Gastrocnemius medialis (tissue), 4 donors: ENCODE data around the gene TCN2. TPM values are rescaled to one million over a fixed set of nuclear protein-coding genes. Genes with fewer than 3 reads are reported as not detected.

Source experiments
- ATAC-seq, 2 donors: fragments of 150-250 bp; one replicate each; pipeline ENCODE4 v1.9.1; 2016
- DNase-seq, 2 donors: peaks; one replicate each; pipeline ENCODE4 v3.0.0-alpha.2; 2019
- H3K27ac ChIP-seq, 4 donors: fragments of 200-600 bp; sonication (generic); 1 replicate in 1 of 4; 2 replicates in 3 of 4; pipeline ENCODE4 v1.5.1; 2016 to 2018; ENCODE audit warnings: mild to moderate bottlenecking in 2 of 4, moderate library complexity in 1 of 4
- H3K27me3 ChIP-seq, 3 donors: fragments of 200-600 bp; sonication (generic) in 2 of 3; 1 replicate in 1 of 3; 2 replicates in 2 of 3; pipeline versions ENCODE4 v1.5.1 to v1.6.0; 2016 to 2019; ENCODE audit warnings: mild to moderate bottlenecking in 1 of 3, moderate library complexity in 1 of 3
- H3K36me3 ChIP-seq, 2 donors: fragments of 200-600 bp; sonication (generic) in 1 of 2; one replicate each; pipeline ENCODE4 v1.5.1; 2017 to 2018
- H3K4me1 ChIP-seq, 2 donors: fragments of 200-600 bp; sonication (generic) in 1 of 2; one replicate each; pipeline ENCODE4 v1.5.1; 2016 to 2017; ENCODE audit warnings: mild to moderate bottlenecking in 2 of 2
- H3K4me3 ChIP-seq, 4 donors: fragments of 200-600 bp; sonication (generic) in 3 of 4; 1 replicate in 1 of 4; 2 replicates in 3 of 4; pipeline ENCODE4 v1.5.1; 2016 to 2019; ENCODE audit warnings: mild to moderate bottlenecking in 2 of 4
- H3K9me3 ChIP-seq, 3 donors: fragments of 200-600 bp; sonication (generic) in 2 of 3; 1 replicate in 1 of 3; 2 replicates in 2 of 3; pipeline ENCODE4 v1.5.1; 2016 to 2019
- CTCF ChIP-seq, 5 experiments: fragments of 450-650 bp in 3 of 5; fragments of 200-600 bp in 2 of 5; sonication (generic) in 2 of 5; IDR thresholded peaks in 4 of 5; conservative IDR thresholded peaks in 1 of 5; 1 replicate in 4 of 5; 2 replicates in 1 of 5; pipeline ENCODE4 v1.5.1; 2016 to 2019; ENCODE audit warnings: antibody characterized with exemption in 5 of 5, mild to moderate bottlenecking in 3 of 5, moderate library complexity in 3 of 5
- POLR2A ChIP-seq, 2 donors: fragments of 450-650 bp; IDR thresholded peaks; one replicate each; pipeline ENCODE4 v1.6.1; 2017; ENCODE audit warnings: antibody characterized with exemption in 2 of 2, mild to moderate bottlenecking in 2 of 2, moderate library complexity in 2 of 2
- in situ Hi-C, 4 donors: fragments of 200-750 bp; cut with MboI; loops; one replicate each; pipeline versions ENCODE4 v1.15.0 to v1.8.0; 2017; ENCODE audit warnings: low sequenced_read_pairs in 4 of 4
- intact Hi-C: fragments of 100-400 bp; cut with DNase I; formaldehyde crosslinking; loops from one replicate; pipeline ENCODE4 v1.15.1; 2023; ENCODE audit warnings: low total_unique reads
- total RNA-seq, 4 donors: library from RNA; depleted of rRNA; stranded (reverse); fragments of >200 nt; gene quantifications; one replicate each; pipeline versions ENCODE4 v1.1.0 to v1.2.3, GENCODE V29; 2016

Gene TCN2
- total RNA-seq, 4 donors from 2014 or later = 5.1 to 12.8 (median 11.7) TPM

GRCh38 chr22:30652852-30653251 lies 45.9 kb downstream of the TCN2 start:
- no peak for ATAC-seq
- DNase-seq = no peak
- Histone ChIP-seq H3K9me3 (no peaks in the 10 kb centered on the region), H3K27me3 (no peaks in the 10 kb centered on the region), H3K4me1 (peaks cover 0 to 9% of the 10 kb centered on the region in 2 donors), H3K4me3 (no peak overlapping the region), H3K36me3 (no peaks in the 10 kb centered on the region), H3K27ac (no peak overlapping the region)
- TF ChIP-seq POLR2A (IDR thresholded peaks at IDR 0.05) = no peak
- no peak for TF ChIP-seq CTCF (IDR thresholded peaks at IDR 0.05 in 4 of 5, conservative IDR thresholded peaks at IDR 0.05 in 1 of 5)
- in situ Hi-C loops (no loop called here), intact Hi-C loops (no loop called here)

GRCh38 chr22:30654361-30654760 lies 47.4 kb downstream of the TCN2 start:
- in situ Hi-C loops = no loop called here

GRCh38 chr22:30655532-30655931 lies 48.6 kb downstream of the TCN2 start:
- intact Hi-C loops (no loop called here), in situ Hi-C loops (no loop called here)
- no peaks in the 10 kb centered on the region for H3K27me3 ChIP-seq
- no peak overlapping the region for H3K4me3 ChIP-seq
- TF ChIP-seq CTCF (IDR thresholded peaks at IDR 0.05 in 4 of 5, conservative IDR thresholded peaks at IDR 0.05 in 1 of 5) (no peak), POLR2A (IDR thresholded peaks at IDR 0.05) (no peak)
- ATAC-seq (no peak), DNase-seq (no peak)
- peaks cover 0 to 4% of the 10 kb centered on the region in 2 donors for H3K4me1 ChIP-seq
- H3K9me3 ChIP-seq = no peaks in the 10 kb centered on the region
- no peak overlapping the region for H3K27ac ChIP-seq
- H3K36me3 ChIP-seq = no peaks in the 10 kb centered on the region

More at GRCh38 chr22:30654361-30654760, 47.4 kb downstream of the TCN2 start:
- DNase-seq (no peak), ATAC-seq (no peak)
- H3K27me3 ChIP-seq = no peaks in the 10 kb centered on the region
- no peaks in the 10 kb centered on the region for H3K9me3 ChIP-seq
- H3K4me1 ChIP-seq = peaks cover 0 to 9% of the 10 kb centered on the region in 2 donors
- TF ChIP-seq POLR2A (IDR thresholded peaks at IDR 0.05) = no peak
- H3K36me3 ChIP-seq = no peaks in the 10 kb centered on the region
- intact Hi-C loops = no loop called here
- no peak overlapping the region for H3K4me3 ChIP-seq
- no peak overlapping the region for H3K27ac ChIP-seq

GRCh38 chr22:30662040-30662439 lies 55.1 kb downstream of the TCN2 start:
- no peak for ATAC-seq
- Histone ChIP-seq H3K27me3 (no peaks in the 10 kb centered on the region), H3K4me3 (no peak overlapping the region), H3K36me3 (no peaks in the 10 kb centered on the region), H3K9me3 (no peaks in the 10 kb centered on the region), H3K27ac (no peak overlapping the region), H3K4me1 (peaks cover 6 to 7% of the 10 kb centered on the region in 2 donors)
- in situ Hi-C loops (no loop called here), intact Hi-C loops (no loop called here)
- TF ChIP-seq CTCF (IDR thresholded peaks at IDR 0.05 in 4 of 5, conservative IDR thresholded peaks at IDR 0.05 in 1 of 5) (no peak), POLR2A (IDR thresholded peaks at IDR 0.05) (no peak)
- DNase-seq = no peak

GRCh38 chr22:30664798-30665197 lies 57.8 kb downstream of the TCN2 start:
- intact Hi-C loops = loop anchor here (5.0 kb wide), 2 partner anchors 43 to 72 kb away; partner anchors contain the start of gene PES1
- Histone ChIP-seq H3K4me1 (peaks cover 10 to 11% of the 10 kb centered on the region in 2 donors), H3K36me3 (no peaks in the 10 kb centered on the region), H3K4me3 (no peak overlapping the region), H3K27me3 (no peaks in the 10 kb centered on the region), H3K27ac (no peak overlapping the region), H3K9me3 (no peaks in the 10 kb centered on the region)
- ATAC-seq (no peak), DNase-seq (no peak)
- in situ Hi-C loops = no loop called here
- TF ChIP-seq CTCF (IDR thresholded peaks at IDR 0.05 in 4 of 5, conservative IDR thresholded peaks at IDR 0.05 in 1 of 5) (no peak), POLR2A (IDR thresholded peaks at IDR 0.05) (no peak)
